Mucosa of stomach (tissue), 1 donor: ENCODE results near the gene MRPL18.

Experiments used
- H3K27me3 ChIP-seq: one replicate; pipeline ENCODE4 v1.7.0; 2013; ENCODE audit warnings: mild to moderate bottlenecking, low read length; ENCODE audit not compliant: control insufficient read depth, insufficient read depth
- H3K36me3 ChIP-seq: one replicate; pipeline ENCODE4 v1.7.0; 2013; ENCODE audit warnings: low read length; ENCODE audit not compliant: control insufficient read depth, insufficient read depth
- H3K4me1 ChIP-seq: one replicate; pipeline ENCODE4 v1.7.0; 2013; ENCODE audit warnings: mild to moderate bottlenecking, low read length; ENCODE audit not compliant: control insufficient read depth, insufficient read depth
- H3K4me3 ChIP-seq: one replicate; pipeline ENCODE4 v1.7.0; 2013; ENCODE audit warnings: low read length
- H3K9ac ChIP-seq: one replicate; pipeline ENCODE4 v1.7.0; 2013; ENCODE audit warnings: mild to moderate bottlenecking, low read length, moderate library complexity
- H3K9me3 ChIP-seq: one replicate; pipeline ENCODE4 v1.7.0; 2013; ENCODE audit warnings: mild to moderate bottlenecking, low read length, moderate library complexity; ENCODE audit not compliant: control insufficient read depth
- donor health status: Pancreatic carcinoma.

Gene MRPL18

DNA sequence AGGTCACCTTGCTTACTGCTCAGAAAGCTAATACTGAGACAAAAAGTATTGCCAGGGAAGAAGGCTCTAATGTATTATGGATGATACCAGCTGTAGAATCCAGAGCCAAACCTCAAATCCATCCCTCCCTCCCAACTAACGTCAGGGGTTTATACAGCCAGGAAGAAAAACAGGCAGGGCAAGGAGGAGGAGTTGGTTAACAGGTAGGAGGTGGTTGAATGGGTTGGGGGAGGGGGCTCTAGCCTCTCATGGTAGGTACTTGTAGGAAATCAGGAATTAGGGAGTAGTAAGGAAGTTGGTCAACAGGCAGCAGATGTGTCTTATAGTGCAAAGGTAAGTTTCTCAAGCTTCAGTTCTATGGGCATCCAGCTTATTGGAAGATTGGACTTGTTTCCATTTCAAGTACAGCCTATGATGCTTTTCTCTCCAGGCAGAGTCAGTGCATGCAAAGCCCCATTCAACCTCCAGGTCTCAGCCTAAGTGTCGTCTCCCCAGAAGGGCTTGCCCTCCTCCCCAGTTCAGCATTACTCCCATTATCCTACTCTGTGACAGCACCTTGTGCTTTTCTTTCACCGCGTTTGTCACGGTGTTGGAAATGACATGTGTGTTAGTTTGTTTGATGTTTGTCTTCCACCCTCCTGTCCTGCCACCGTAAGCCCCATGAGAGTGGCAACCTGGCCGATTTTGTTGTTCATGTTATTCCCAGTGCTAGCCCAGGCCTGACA is 47.9 kb downstream of the MRPL18 start:
- H3K36me3 ChIP-seq, result no peaks in the 10 kb centered on the region
- no peaks in the 10 kb centered on the region for H3K27me3 ChIP-seq
- H3K4me3 ChIP-seq, result no peak overlapping the region
- H3K4me1 ChIP-seq, result no peaks in the 10 kb centered on the region
- no peaks in the 10 kb centered on the region for H3K9me3 ChIP-seq
- no peak overlapping the region for H3K9ac ChIP-seq

DNA sequence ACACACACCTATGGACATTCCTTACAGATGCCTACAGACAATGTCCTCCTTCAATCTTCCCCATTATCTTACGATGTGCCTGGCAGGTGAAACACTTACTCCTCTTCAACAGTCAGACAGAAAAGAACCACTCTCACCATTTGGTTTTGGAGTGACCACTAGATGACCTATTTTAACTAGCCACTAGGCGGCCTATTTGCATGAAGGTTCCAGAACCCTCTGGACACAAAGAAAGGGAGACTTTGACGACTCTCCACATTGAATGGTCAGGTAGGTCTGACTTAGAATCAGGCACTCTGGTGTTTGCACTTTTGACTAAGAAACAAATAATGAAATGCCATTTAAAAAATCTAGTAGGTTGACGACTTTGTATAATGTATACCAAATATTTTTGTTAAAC is 51.8 kb downstream of the MRPL18 start:
- no peaks in the 10 kb centered on the region for H3K36me3 ChIP-seq
- H3K27me3 ChIP-seq, result no peaks in the 10 kb centered on the region
- H3K4me3 ChIP-seq, result no peak overlapping the region
- H3K4me1 ChIP-seq, result no peaks in the 10 kb centered on the region
- H3K9ac ChIP-seq, result no peak overlapping the region
- no peaks in the 10 kb centered on the region for H3K9me3 ChIP-seq

DNA sequence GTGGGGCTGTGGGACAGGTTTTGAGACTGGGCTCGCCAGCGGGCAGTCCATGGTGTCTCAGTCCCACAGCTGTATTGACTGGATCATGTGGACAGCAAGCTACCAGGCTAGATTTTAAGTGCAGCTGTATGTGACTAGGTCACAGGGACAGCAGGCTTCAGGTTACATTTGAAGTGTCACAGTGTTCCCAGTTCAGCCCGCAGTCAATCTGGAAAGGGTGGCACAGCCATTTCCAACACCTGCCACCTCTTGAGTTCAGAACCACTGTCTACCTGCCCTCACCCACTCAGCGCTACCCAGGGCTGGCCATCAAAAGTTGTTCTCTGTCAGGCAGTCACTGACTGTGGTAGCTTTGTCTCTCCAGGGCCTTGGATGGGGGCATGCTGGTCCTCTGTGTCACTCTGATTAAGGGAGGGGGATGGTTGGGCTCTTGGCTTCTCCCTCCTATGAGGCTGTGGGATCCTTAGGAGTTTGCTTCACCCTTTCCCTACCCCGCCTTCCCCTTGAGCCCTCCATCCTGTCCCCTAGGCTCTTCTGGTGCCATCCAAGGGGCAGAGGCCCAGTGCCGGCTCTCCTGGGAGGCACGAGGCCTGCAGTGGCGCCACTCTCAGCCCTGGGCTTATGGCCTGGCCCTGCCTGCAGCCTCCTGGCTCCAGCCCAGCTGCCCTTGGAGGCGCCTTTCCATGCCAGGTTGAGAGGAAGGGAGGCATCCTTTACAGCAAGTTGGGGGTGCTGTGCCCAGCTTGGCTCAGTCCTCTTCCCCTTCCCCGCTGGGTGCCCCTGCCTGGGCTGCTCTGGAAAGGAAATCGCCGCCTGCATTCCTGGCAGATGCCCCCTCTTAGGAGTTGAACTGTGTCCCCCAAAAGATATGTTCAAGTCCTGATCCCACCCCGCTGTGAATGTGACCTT is 54.7 kb downstream of the MRPL18 start:
- no peaks in the 10 kb centered on the region for H3K4me1 ChIP-seq
- no peak overlapping the region for H3K9ac ChIP-seq
- no peaks in the 10 kb centered on the region for H3K9me3 ChIP-seq
- H3K4me3 ChIP-seq, result no peak overlapping the region
- no peaks in the 10 kb centered on the region for H3K36me3 ChIP-seq
- no peaks in the 10 kb centered on the region for H3K27me3 ChIP-seq
